Testis (tissue), 3 donors: ENCODE results near the gene MAPRE3. TPM values are rescaled to one million over a fixed set of nuclear protein-coding genes. Genes with fewer than 3 reads are reported as not detected.

Experiments
- DNase-seq: peaks from one replicate; pipeline ENCODE4 v3.0.0-alpha.2; 2019
- H3K27ac ChIP-seq, 2 donors: fragments of 200-600 bp; sonication (generic); one replicate each; pipeline ENCODE4 v1.5.1; 2019
- H3K27me3 ChIP-seq: fragments of 200-600 bp; sonication (generic); one replicate; pipeline ENCODE4 v1.5.1; 2019
- H3K36me3 ChIP-seq: fragments of 200-600 bp; sonication (generic); one replicate; pipeline ENCODE4 v1.5.1; 2017; ENCODE audit warnings: low read depth; ENCODE audit errors: missing control alignments
- H3K4me1 ChIP-seq: fragments of 200-600 bp; sonication (generic); one replicate; pipeline ENCODE4 v1.5.1; 2019
- H3K4me3 ChIP-seq, 2 donors: fragments of 200-600 bp; sonication (generic); one replicate each; pipeline ENCODE4 v1.5.1; 2017 to 2019
- H3K9me3 ChIP-seq: fragments of 200-600 bp; sonication (generic); one replicate; pipeline ENCODE4 v1.5.1; 2017
- CTCF ChIP-seq, 3 experiments: fragments of 450-650 bp in 2 of 3; fragments of 200-600 bp in 1 of 3; sonication (generic) in 1 of 3; IDR thresholded peaks; one replicate each; pipeline ENCODE4 v1.5.1; 2016 to 2019; ENCODE audit warnings: antibody characterized with exemption in 3 of 3, mild to moderate bottlenecking in 2 of 3, moderate library complexity in 1 of 3
- POLR2A ChIP-seq: fragments of 450-650 bp; IDR thresholded peaks from one replicate; pipeline ENCODE4 v1.6.1; 2017; ENCODE audit warnings: antibody characterized with exemption, mild to moderate bottlenecking, moderate library complexity
- WGBS, 2 donors: methylation state at CpG; one replicate each; pipeline ENCODE4 v1.1.5; 2018; 5-methylcytosine and 5-hydroxymethylcytosine counted together
- intact Hi-C: fragments of 100-400 bp; cut with DNase I; formaldehyde crosslinking; loops from one replicate; pipeline ENCODE4 v1.15.1; 2023; ENCODE audit warnings: low total_unique reads
- polyA plus RNA-seq: library from polyadenylated mRNA; stranded (reverse); fragments of 350-450 nt; fragmentation: Illumina TruSeq; extraction: RNeasy Lipid Tissue Mini Kit (QIAGEN cat#74804); gene quantifications from one replicate; pipeline ENCODE4 v1.2.3, GENCODE V29; 2014; ENCODE audit warnings: low read depth, low replicate concordance; ENCODE audit not compliant: insufficient read depth
- total RNA-seq, 2 donors: library from RNA; depleted of rRNA; stranded (reverse); fragments of >200 nt; gene quantifications; one replicate each; pipeline ENCODE4 v1.2.3, GENCODE V29; 2016

MAPRE3 gene
- total and polyA plus RNA-seq, 3 donors from 2014 or later = 31.4 to 112 (median 49.8) TPM

- Histone ChIP-seq H3K36me3 (no peaks in the 10 kb centered on the region), H3K4me3 (no peak overlapping the region), H3K9me3 (no peaks in the 10 kb centered on the region), H3K27ac (no peak overlapping the region), H3K27me3 (no peaks in the 10 kb centered on the region), H3K4me1 (no peaks in the 10 kb centered on the region)
- no peak for DNase-seq
- no peak for TF ChIP-seq POLR2A
- TF ChIP-seq CTCF (IDR thresholded peaks at IDR 0.05) = no peak
- 82 to 83% methylated on average over 7 of the region's 7 CpGs for WGBS, 2 donors
- intact Hi-C loops = no loop called here
Observed at GRCh38 chr2:27042985-27043634, 72.7 kb downstream of the MAPRE3 start.

- H3K27ac ChIP-seq = peak overlapping the region; percentile 94 to 95
- peak; percentile 47 for DNase-seq
- H3K4me1 ChIP-seq = peaks cover 8% of the 10 kb centered on the region
- intact Hi-C loops = no loop called here
- no peaks in the 10 kb centered on the region for H3K9me3 ChIP-seq
- no peaks in the 10 kb centered on the region for H3K27me3 ChIP-seq
- no peaks in the 10 kb centered on the region for H3K36me3 ChIP-seq
- TF ChIP-seq POLR2A (no peak), CTCF (IDR thresholded peaks at IDR 0.05) (no peak)
- H3K4me3 ChIP-seq = peak overlapping the region; percentile 96 to 97
- WGBS, 2 donors = 13 to 16% methylated on average over 16 to 28 of the region's 52 CpGs
Observed at GRCh38 chr2:27049422-27050280, 79.2 kb downstream of the MAPRE3 start.

- Histone ChIP-seq H3K27me3 (no peaks in the 10 kb centered on the region), H3K27ac (peak overlapping the region; percentile 94 to 95), H3K4me3 (peak overlapping the region; percentile 96 to 97), H3K9me3 (no peaks in the 10 kb centered on the region), H3K4me1 (peaks cover 8% of the 10 kb centered on the region), H3K36me3 (no peaks in the 10 kb centered on the region)
- WGBS, 2 donors = 0 to 1% methylated on average over 9 to 47 of the region's 48 CpGs
- peak; percentile 95 for DNase-seq
- intact Hi-C loops = no loop called here
- TF ChIP-seq POLR2A (no peak), CTCF (IDR thresholded peaks at IDR 0.05) (peak; percentile 20 to 30 (median 24))
Observed at GRCh38 chr2:27050281-27050995, 80.0 kb downstream of the MAPRE3 start.

GRCh38 chr2:27050996-27051901 is 80.8 kb downstream of the MAPRE3 start, which contains the start of gene AGBL5:
AGBL5 (plus strand) TSS chr2:27051668; CDS start chr2:27052959, 1,291 bp downstream.
- Histone ChIP-seq H3K4me3 (peak within 1 kb of the TSS; percentile 96 to 97), H3K27ac (peak within 1 kb of the TSS; percentile 94 to 95), H3K9me3 (no peaks in the 10 kb centered on the region), H3K27me3 (no peaks in the 10 kb centered on the region), H3K36me3 (no peaks in the 10 kb centered on the region), H3K4me1 (peaks cover 8% of the 10 kb centered on the region)
- TF ChIP-seq POLR2A = no peak
- TF ChIP-seq CTCF (IDR thresholded peaks at IDR 0.05) = no peak
- DNase-seq = peak; percentile 98
- 0% methylated on average over 33 to 56 of the region's 67 CpGs for WGBS, 2 donors
- intact Hi-C loops = no loop called here
